Panc1 (cell line): ENCODE results near the gene SPATA32. TPM values are rescaled to one million over a fixed set of nuclear protein-coding genes. Genes with fewer than 3 reads are reported as not detected.

Experiments
- ATAC-seq: fragments of 200-7000 bp; cut with Tn5 transposase; 2 replicates; pipeline ENCODE4 v1.9.1; 2020; ENCODE audit warnings: mild to moderate bottlenecking, moderate library complexity
- BruUV-seq: library from RNA; stranded (reverse); fragments of 400-500 nt; replicated peaks from 2 replicates; lab custom pipeline; 2021; lab: Mats Ljungman, UMichigan
- CTCF ChIA-PET: fragments of 300-600 bp; sonication (Branson Sonifier 250); formaldehyde crosslinking; loops from one replicate; lab custom pipeline; 2022; ENCODE audit warnings: antibody characterized with exemption; lab: Charles Lee
- POLR2A ChIA-PET: fragments of 300-600 bp; sonication (Branson Sonifier 250); formaldehyde crosslinking; loops from one replicate; lab custom pipeline; 2022; ENCODE audit warnings: antibody characterized with exemption; lab: Charles Lee
- DNase-seq: peaks from one replicate; pipeline ENCODE4 v3.0.0-alpha.2; 2010; ENCODE audit warnings: low read depth, low spot score
- H3K27ac ChIP-seq: 2 replicates; pipeline ENCODE4 v1.5.1; 2011; ENCODE audit warnings: mild to moderate bottlenecking, low read length, inconsistent platforms
- H3K27me3 ChIP-seq: fragments of 200-500 bp; sonication (Bioruptor generic); 2 replicates; pipeline ENCODE4 v1.6.0; 2014; ENCODE audit warnings: low read length, inconsistent platforms; ENCODE audit not compliant: control insufficient read depth, insufficient read depth
- H3K36me3 ChIP-seq: fragments of 200-500 bp; sonication (Bioruptor generic); 2 replicates; pipeline ENCODE4 v1.5.1; 2014; ENCODE audit warnings: inconsistent platforms, mild to moderate bottlenecking, low read length, moderate library complexity; ENCODE audit not compliant: control insufficient read depth, insufficient read depth
- H3K4me1 ChIP-seq: 2 replicates; pipeline ENCODE4 v1.5.1; 2011; ENCODE audit warnings: inconsistent platforms, mild to moderate bottlenecking, low read length, moderate library complexity; ENCODE audit not compliant: control insufficient read depth, insufficient read depth
- H3K4me3 ChIP-seq, 2 experiments: 2 replicates each; pipeline ENCODE4 v1.5.1; 2011 to 2012; ENCODE audit warnings: low read depth in 2 of 2, low read length in 2 of 2, mild to moderate bottlenecking in 2 of 2, inconsistent platforms in 1 of 2, moderate library complexity in 1 of 2
- H3K9me3 ChIP-seq: fragments of 200-500 bp; sonication (Bioruptor generic); 2 replicates; pipeline ENCODE4 v1.5.1; 2014; ENCODE audit warnings: low read depth, mild to moderate bottlenecking, inconsistent platforms, low read length, moderate library complexity; ENCODE audit not compliant: control insufficient read depth, insufficient read depth
- CTCF ChIP-seq: fragments of 450-650 bp; IDR thresholded peaks from 2 replicates; pipeline ENCODE4 v1.5.1; 2017; ENCODE audit warnings: mild to moderate bottlenecking
- POLR2AphosphoS5 ChIP-seq: IDR thresholded peaks from 2 replicates; pipeline ENCODE4 v1.6.1; 2012; ENCODE audit warnings: mild to moderate bottlenecking, low read depth, low read length, moderate library complexity
- REST ChIP-seq, 2 experiments: IDR thresholded peaks; 2 replicates each; pipeline ENCODE4 v1.6.1; 2011 to 2012; ENCODE audit warnings: low read depth in 2 of 2, control low read depth in 1 of 2, low read length in 1 of 2, mild to moderate bottlenecking in 1 of 2, moderate library complexity in 1 of 2; ENCODE audit not compliant: insufficient read depth in 1 of 2
- SIN3A ChIP-seq: IDR thresholded peaks from 2 replicates; pipeline ENCODE4 v1.6.1; 2012; ENCODE audit warnings: low read depth, mild to moderate bottlenecking, low read length, moderate library complexity, borderline replicate concordance; ENCODE audit not compliant: insufficient read depth
- TCF7L2 ChIP-seq: IDR thresholded peaks from 2 replicates; pipeline ENCODE4 v1.6.1; 2011; ENCODE audit warnings: mild to moderate bottlenecking, low read depth, low read length, inconsistent platforms
- in situ Hi-C: cut with HindIII; loops from 2 replicates; pipeline ENCODE4 v1.10.0; 2016; ENCODE audit warnings: low sequenced_read_pairs, low pct_unique_long_range_greater_than_20kb
- intact Hi-C: fragments of 100-400 bp; cut with micrococcal nuclease; formaldehyde crosslinking; loops from one replicate; pipeline ENCODE4 v1.10.0; 2022; ENCODE audit not compliant: unreplicated experiment
- total RNA-seq: library from RNA; stranded (reverse); gene quantifications from one replicate; pipeline ENCODE4 v1.2.1, GENCODE V29; 2021; ENCODE audit not compliant: unreplicated experiment

SPATA32 gene
- total RNA-seq, 1 experiment from 2014 or later: 0.26 TPM

GRCh38 chr17:45248132-45248957, 13.5 kb downstream of the SPATA32 start:
- ATAC-seq: peak; percentile 54
- Histone ChIP-seq H3K27ac (peak overlapping the region; percentile 84), H3K27me3 (no peaks in the 10 kb centered on the region), H3K4me3 (peak overlapping the region; percentile 63 to 64), H3K4me1 (peaks cover 10% of the 10 kb centered on the region), H3K9me3 (no peaks in the 10 kb centered on the region), H3K36me3 (no peaks in the 10 kb centered on the region; the same call in 1 of the 2 replicates)
- intact Hi-C loops (no loop called here), in situ Hi-C loops (no loop called here)
- no peak for TF ChIP-seq POLR2AphosphoS5
- TF ChIP-seq TCF7L2: no peak
- TF ChIP-seq SIN3A: no peak
- TF ChIP-seq REST (IDR thresholded peaks at IDR 0.05; ENCODE audit: insufficient read depth in 1 of 2, low read depth in 2 of 2, low read length in 1 of 2): no peak
- TF ChIP-seq CTCF: no peak
- POLR2A ChIA-PET: no interaction called here
- no TSS peak for BruUV-seq
- DNase-seq: no peak
- CTCF ChIA-PET: interaction anchor here (0.5 kb wide), 1 partner anchor 28 kb away, joined by 4 read pairs; no protein-coding TSS in a partner anchor

- POLR2A ChIA-PET: no interaction called here
- no peaks in the 10 kb centered on the region for H3K27me3 ChIP-seq
- peaks cover 10% of the 10 kb centered on the region for H3K4me1 ChIP-seq
- ATAC-seq: peak; percentile 96
- peak; percentile 46 for DNase-seq
- peak overlapping the region; percentile 63 to 64 for H3K4me3 ChIP-seq
- CTCF ChIA-PET: no interaction called here
- TF ChIP-seq POLR2AphosphoS5: peak; percentile 58
- no peak for TF ChIP-seq CTCF
- intact Hi-C loops (no loop called here), in situ Hi-C loops (no loop called here)
- no TSS peak for BruUV-seq
- H3K9me3 ChIP-seq: no peaks in the 10 kb centered on the region
- H3K36me3 ChIP-seq: no peaks in the 10 kb centered on the region; the same call in 1 of the 2 replicates
- peak overlapping the region; percentile 84 for H3K27ac ChIP-seq
Observed at GRCh38 chr17:45247429-45248131, 14.3 kb downstream of the SPATA32 start.
